ENCODE measurements around the gene EEPD1.

Gene EEPD1

GRCh38 chr7:36348771-36349170 lies 195.7 kb downstream of the EEPD1 start:
- in situ Hi-C loops (cut with HindIII; ENCODE audit: low pct_ligation_motif_present, low sequenced_read_pairs) = no loop called here
- no peak for DNase-seq
- H3K36me3 ChIP-seq (replicated peaks) = no peaks in the 10 kb centered on the region
- no peaks in the 10 kb centered on the region for H3K27me3 ChIP-seq (replicated peaks)
- no peak overlapping the region for H3K4me3 ChIP-seq (ENCODE audit: low read depth, low read length)
- no peak for TF ChIP-seq CTCF (IDR thresholded peaks at IDR 0.05; ENCODE audit: low read depth, low read length, missing control alignments)
- H3K27ac ChIP-seq = no peak overlapping the region

- TF ChIP-seq CTCF (IDR thresholded peaks at IDR 0.05; ENCODE audit: low read depth, low read length, missing control alignments) = no peak
- in situ Hi-C loops (cut with HindIII; ENCODE audit: low pct_ligation_motif_present, low sequenced_read_pairs) = no loop called here
- no peaks in the 10 kb centered on the region for H3K36me3 ChIP-seq (replicated peaks)
- H3K27me3 ChIP-seq (replicated peaks) = no peaks in the 10 kb centered on the region
- no peak overlapping the region for H3K27ac ChIP-seq
- no peak overlapping the region for H3K4me3 ChIP-seq (ENCODE audit: low read depth, low read length)
- DNase-seq = no peak
These were observed 196.6 kb downstream of the EEPD1 start for GRCh38 chr7:36349626-36350025.

All from brain microvascular endothelial cell (primary cell).